Measurements from ENCODE around the gene DARS1.
"Not testable (repeated sequence)": the region's sequence is repeated elsewhere in the genome, so short reads cannot be mapped to it uniquely, and the experiment has no call there.

Gene DARS1

DNA sequence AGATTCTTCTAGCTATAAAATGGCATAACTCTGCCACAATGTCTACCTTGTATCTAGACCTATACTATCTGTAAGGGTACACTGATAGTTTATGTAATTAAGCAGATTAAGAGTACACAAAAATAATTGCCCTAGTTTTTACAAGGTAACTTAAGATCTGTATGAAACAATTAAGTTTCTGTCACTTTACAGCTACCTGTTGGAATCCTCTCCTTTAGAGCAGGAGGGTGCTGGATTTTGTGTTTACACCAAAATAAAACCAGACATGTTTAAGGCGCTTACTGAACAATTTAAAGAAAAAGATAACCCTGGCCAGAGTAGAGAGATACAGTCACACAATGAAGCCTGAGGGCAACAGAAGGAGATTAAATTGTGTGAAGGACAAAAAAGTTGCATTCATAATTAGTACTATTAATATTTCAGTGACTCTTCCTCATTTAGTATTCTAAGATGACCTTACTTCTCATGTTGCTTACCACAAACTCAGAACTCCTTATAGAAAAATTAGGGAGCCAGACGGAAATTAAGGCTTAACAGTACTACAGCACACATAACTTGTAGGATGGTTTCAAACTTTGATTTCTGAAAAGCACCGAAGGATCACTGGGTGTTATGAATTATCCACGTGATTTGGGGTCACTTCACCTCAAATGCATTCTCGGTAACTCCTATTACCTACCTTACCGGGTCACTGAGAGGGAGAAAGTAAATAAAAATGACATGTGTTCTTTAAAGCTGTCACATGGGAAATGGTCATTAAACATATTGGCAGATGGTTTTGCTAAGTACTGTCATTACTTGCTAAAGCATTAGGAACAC is 1.0 kb downstream of the DARS1 start:
- no peak for DNase-seq (ENCODE audit: low spot score)

DNA sequence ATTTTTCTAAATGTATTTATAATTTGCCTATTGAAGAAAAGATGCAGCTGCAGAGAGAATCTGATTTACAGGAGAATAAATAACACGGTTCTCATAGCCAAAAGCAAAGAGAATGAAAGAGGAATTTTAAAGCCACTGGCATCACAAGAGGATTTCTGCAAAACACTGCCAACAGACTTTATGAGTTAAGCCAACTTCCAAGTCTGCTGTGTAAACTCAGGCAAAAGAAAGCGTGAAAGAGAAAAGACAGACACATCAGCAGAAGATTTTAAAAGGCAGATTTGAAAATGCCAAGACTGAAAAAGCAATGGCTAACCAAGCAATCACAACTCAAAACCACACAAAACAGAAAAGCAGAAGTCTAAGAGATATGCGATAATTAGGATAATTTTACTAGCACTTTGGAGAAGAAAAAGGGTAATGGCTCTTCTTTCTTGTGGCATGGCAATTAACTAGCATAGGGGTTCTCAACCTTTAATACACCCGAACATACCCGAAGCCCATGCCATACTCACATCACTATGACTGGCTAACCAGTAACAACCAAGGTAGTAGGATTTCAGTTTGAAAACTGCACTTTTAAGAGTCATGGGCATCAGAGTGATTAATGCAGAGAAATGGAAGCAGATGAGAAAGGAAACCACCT is 4.9 kb downstream of the DARS1 start:
- DNase-seq (ENCODE audit: low spot score) = no peak

DNA sequence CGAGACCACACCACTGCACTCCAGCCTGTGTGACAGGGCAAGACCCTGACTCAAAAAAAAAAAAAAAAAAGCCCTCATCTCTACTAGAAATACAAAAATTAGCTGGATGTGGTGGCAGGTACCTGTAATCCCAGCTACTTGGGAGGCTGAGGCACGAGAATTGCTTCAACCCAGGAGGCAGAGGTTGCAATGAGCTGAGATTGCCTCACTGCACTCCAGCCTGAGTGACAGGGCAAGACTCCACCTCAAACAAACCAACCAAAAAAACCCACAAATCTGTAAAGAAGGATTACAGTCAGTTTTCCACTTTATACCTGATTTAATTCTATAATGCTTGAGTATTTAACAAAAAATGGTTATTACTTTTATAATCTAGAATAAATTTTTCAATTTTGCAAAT is 9.7 kb downstream of the DARS1 start:
- no peak for DNase-seq (ENCODE audit: low spot score)

DNA sequence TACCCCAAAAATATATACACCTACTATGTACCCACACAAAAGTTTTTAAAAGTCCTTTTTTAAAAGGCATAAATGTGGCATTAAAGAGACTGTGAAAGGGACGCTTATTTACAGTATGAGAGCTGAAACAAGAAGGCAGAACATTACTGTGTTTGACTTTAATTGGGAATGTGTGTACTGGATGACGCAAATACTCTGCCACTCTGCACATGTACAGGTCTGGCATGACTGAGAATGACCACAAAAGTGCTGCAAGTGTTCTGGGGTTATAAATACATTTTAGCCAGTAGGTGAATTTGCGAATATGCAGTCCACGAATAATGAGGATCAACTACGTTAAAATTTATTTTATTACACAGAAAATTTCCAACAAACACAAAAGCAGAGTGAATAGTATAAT is 11.4 kb downstream of the DARS1 start:
- DNase-seq (ENCODE audit: low spot score) = no peak

DNA sequence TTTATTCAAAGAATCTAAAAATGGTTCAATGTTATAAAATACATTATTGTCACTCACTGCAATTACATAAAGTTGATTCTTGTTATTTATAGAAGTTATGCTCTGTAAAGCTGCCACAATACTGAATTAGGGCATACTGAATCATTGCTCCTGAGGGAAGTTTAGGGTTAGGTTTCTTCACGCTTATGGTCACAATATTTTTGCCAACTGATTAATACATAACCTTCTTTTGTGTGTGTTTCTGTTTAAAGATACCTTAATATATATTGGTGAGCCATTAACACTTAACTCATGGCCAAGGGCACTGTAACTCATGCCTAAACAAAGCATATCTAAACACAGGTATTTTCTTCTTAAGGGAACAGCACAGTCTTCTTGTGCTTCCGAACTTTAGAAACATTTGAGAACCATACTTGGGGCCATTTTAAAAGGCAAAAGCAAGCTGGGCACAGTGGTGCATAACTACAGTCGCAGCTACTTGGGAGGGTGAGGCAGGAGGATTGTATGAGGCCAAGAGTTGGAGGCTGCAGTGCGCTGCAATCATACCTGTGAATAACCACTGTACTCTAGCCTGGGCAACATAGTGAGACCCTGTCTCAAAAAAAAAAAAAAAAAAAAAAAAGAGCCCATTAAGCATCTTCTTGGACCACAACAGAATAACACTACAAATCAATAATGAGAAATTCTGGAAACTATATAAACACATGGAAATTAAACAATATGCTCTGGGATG is 15.6 kb downstream of the DARS1 start:
- no peak for DNase-seq (ENCODE audit: low spot score)

DNA sequence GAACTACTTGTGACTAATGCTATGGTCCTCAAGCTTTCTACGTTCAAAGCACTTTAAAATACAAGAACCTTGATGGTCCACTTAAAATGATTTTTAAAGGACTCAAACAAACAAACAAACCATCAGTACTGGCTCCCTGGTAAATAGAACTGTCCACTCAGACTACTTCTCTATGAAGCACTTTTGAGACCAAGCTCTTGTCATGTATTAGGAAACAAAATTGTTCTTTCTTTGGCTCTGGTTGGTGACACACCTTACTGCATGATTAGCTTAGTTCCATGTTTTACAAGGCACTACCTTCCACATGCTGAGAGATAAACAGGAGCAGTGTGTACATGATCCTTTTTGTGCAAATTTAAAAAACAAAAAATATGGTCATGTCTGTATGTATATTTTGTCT is 19.7 kb downstream of the DARS1 start:
- DNase-seq (ENCODE audit: low spot score) = no peak

DNA sequence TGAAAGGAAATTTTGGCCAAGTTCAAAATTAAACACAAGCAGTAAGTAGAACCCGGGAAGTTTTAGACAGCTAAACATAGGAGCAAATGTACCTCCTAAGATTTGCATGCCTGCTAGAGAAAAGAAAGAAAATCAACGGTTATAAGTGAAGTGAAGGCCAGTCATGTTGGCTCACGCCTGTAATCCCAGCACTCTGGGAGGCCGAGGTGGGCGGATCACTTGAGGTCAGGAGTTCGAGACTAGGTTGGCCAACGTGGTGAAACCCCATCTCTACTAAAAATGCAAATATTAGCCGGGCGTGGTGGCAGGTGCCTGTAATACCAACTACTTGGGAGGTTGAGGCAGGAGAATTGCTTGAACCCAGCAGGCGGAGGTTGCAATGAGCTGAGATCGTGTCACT is 21.0 kb downstream of the DARS1 start:
- not testable (repeated sequence) for DNase-seq (ENCODE audit: low spot score)

DNA sequence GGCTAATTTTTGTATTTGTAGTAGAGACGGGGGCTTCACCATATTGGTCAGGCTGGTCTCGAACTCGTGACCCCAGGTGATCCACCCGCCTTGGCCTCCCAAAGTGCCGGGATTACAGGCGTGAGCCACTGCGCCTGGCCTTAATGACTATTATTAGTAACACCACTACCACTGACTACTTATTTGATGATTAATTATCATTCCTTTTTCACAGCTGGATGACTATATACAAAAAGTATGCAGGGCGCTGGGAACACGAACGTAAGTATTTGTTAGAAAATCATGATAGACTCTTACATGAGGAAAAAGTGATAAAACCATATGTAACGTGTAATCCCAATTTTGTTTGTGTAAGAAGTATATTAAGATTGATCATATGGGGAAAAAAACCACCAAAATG is 21.6 kb downstream of the DARS1 start:
- no peak for DNase-seq (ENCODE audit: low spot score)

DNA sequence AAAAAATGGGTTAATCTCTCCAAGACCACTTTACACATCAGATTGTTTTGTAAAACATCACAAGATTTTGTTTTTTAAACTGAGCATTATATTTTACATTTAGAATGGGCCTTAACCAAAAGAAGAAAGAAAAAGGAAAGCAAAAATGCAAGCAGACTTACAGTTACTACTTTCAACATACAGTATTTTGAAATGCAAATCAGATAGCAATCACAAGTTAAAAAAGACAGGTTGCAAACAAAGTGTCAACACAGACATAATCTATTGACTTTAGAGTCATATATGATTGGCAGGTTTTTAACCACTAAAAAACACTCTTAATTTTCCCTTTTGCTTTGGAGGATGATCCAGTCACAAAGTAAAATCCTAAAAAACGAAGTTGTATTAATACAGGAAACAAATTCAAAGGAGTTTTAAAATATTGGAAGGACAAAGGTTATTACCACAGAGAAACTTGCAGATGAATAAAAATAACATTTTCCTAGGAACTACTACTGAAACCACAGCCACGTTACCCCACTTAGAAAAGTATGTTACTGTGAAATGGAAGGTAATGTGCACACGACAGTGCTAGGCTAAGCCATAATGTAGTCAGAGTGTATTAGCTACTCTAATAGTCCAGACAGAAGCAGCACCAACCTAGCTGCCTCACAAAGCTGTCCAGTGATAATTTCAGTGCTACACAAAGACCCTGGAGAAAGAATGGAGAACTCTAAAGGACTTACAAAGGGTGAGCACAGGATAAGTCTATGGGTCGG is 22.9 kb downstream of the DARS1 start:
- no peak for DNase-seq (ENCODE audit: low spot score)

DNA sequence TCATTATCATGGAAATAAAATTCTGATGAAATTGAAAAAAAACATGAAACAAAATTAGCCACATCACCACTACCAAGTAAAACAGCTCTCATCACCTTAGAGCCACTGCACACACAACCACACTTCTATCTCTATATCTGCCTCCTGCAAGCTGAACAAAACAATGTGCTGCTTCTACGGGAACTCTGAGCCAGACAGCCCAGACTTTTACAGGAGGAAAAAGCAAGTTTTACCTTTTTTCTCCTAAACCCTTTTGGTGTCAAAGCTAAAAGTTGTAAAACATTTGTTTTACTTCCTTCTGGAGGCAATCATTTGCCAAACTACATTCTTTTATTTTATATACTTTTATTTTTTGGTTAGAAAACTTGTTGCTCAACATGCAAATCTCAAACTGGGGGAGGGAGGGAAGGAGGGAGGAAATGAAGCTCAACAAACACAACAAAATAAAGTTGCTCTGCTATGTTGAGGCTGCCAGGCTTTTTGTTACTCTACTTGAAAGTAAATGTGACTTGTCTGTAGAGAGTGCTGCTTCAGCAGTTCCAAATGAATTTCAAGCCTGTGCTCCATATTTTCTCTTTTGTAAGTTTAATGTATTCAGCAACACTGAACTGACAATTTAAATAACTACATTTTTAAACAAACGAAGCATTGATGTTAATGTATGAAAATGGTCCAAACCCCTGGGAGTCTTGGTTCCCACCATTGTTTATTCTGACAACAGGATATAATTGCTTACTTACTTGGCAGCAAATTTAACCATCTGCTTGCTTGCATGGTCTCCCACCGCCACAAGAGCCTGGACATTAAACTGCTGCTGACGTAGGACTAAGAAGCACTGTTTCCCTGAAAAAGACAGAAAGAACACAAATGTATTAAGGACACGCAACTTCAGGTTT is 24.5 kb downstream of the DARS1 start:
- DNase-seq (ENCODE audit: low spot score) = no peak

DNA sequence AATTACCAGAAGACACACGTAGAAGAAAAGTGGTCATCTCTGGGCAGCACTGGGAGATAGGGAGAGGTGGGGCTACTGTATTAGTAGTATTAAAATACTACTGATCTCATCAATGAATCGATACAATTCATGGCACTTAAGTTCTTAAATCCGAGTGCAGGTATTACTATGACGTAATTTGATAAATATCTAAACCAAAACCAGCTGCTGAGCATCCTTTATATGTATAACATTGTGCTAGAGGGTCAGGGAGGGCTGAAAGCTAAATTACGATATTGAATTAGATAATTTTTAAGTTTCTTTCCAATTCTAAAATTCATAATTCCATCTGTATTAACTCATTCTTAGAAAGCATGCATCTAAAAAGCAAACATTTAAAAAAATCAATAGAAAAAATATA is 25.3 kb downstream of the DARS1 start:
- no peak for DNase-seq (ENCODE audit: low spot score)

DNA sequence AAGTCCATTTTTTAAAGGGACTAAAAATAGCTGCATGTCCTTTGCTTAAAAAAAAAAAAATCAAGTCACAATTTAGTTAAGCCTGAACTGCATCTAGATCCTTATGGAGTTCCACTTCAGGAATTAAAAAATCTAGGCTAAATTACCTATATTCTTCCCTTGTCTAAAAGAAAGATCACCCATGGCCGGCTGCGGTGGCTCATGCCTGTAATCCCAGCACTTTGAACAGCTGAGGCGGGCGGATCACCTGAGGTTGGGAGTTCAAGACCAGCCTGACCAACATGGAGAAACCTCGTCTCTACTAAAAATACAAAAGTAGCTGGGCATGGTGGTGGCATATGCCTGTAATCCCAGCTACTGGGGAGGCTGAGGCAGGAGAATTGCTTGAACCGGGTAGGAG is 26.5 kb downstream of the DARS1 start:
- not testable (repeated sequence) for DNase-seq (ENCODE audit: low spot score)

DNA sequence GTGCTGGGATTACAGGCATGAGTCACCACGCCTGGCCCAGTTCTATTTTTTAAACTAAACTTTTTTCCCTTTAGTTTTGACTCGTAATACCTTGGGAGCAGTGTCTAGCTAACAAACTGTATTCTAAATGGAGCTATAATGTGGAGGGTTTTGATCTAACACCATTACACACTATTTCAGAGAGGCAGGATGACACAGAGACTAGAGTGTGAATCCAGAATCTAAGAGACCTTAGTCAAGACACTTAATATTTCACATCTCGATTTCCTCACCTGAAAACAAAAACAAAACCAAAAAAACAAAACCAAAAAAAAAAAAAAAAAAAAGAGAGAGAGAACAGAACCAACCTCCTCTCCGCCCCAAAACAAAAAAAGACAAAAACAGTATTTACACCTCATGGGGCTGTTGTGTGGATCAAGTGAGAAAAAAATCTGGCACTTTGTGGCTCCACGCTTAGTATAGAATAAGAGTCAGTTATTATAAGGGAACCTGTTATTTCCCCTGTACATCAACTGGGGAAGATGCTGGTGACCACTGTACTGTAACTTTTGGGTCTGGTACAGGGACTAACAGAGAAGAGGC is 31.3 kb downstream of the DARS1 start:
- no peak for DNase-seq (ENCODE audit: low spot score)

DNA sequence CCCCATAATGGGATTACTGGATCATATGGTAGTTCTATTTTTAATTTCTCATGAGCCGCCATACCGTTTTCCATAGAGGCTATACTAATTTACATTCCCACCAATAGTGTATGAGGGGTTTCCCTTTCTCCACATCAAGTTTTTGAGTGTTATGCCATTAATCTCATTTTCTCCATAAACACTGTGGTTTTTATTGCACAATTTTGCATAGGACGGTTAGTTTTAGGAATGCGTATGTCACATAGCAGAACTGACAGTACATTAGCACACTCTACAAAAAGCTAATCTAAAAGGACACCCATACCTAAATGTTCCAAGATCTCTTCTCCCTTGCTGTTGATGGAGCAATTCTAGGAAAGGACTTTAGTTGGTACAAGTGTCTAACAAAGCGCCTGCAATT is 32.5 kb downstream of the DARS1 start:
- DNase-seq (ENCODE audit: low spot score) = no peak

DNA sequence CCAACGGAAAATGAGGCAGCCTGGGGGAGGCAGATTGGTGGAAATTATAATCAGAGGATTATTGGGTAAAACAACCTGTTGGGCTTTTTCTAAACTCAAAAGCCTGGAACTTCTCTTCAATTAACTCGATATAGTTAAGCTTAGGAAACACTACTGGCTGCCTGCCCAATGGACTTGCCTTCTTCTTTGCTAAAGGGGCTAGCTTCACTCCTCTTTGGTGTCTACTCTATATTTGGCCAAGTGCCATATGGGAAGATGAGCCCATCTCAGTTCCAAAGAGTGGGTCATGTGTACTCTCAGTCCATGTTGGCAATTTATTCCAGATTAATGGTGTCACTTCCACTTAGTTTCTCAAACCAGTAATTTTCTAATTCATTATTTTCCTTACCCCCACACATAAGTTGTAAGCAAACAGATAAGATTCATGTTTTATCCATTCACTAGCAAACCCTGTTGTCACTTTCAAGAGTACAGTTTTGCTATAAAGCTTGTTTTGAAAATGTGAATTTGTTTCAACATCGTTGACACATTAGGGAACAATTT is 34.3 kb downstream of the DARS1 start:
- no peak for DNase-seq (ENCODE audit: low spot score)

DNA sequence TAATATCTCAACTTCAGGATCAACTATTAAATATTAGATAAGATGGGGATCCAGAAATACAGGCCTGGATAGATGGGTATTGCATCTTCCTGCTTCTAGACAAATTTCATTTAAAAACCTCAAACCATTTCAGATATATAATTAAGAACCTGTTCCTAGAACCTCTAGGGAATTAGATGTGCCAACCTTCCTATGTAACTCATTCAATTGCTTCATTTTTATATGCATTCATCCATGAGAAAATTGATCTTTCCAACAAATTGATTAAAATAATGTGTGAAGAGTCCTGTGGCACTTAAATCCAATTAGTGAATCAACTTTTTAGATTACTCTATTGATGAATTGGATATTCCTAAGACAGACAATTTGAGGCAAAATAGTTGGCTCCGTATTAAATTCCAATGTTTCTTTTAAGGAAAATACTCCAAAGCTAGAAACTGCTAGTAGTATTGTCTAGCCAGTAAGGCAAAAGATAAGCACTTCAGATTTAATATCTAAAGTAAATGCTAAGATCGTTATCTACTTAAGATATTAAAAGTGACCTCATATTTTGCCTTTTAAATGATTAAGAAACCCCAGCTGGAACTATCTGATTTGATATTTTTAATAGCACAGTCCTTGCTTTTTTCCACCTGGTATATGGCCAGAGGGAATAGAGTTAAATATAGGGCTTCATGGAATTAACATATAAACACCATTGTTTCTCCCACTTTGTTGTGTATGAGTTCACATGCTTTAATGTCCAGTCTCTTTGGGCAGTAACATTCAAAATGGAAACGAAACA is 35.8 kb downstream of the DARS1 start:
- DNase-seq (ENCODE audit: low spot score) = no peak

DNA sequence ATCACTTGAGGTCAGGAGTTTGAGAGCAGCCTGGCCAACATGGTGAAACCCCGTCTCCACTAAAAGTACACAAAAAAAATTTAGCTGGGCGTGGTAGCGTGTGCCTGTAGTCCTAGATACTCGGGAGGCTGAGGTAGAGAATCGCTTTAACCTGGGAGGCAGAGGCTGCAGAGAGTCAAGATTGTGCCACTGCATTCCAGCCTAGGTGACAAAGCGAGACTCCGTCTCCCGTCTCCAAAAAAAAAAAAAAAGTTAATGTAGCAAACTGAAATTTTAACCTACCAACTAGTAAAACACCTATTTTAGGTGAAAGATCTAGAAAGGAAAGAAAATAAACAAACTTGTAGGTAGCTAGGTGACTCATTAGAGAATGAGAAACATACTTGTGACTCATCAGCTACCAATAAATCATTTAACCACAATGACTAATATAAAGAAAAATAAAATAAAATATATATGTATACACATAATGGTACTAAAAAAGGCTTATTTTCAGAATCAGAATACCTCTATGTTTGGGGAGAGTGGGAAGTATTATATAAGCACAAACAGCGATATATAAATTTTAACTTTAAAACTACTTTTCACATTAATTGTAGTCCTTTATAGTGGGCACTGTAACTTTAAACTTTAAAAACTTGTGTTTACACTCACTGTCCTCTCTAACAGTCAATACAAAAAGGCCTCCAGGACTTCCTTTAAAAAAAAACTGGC is 36.6 kb downstream of the DARS1 start:
- DNase-seq (ENCODE audit: low spot score) = peak; percentile 41

DNA sequence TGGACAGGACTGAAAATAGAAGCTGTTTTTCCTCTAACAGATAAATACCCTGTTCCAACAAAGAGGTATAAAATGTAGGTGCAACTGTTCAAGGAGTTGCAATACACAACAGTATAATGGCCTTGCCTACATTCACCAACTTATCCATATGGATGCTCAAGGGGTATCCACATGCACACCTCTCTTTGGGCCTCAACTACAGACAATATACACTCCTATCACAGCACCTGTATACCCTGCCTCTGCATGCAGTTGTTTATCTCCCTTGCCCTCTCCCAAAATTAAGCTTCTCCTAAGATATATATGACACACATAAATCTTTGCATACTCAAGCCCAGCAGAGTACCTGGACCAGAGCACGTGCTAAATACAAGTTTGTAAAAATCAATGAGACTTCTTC is 37.3 kb downstream of the DARS1 start:
- no peak for DNase-seq (ENCODE audit: low spot score)

DNA sequence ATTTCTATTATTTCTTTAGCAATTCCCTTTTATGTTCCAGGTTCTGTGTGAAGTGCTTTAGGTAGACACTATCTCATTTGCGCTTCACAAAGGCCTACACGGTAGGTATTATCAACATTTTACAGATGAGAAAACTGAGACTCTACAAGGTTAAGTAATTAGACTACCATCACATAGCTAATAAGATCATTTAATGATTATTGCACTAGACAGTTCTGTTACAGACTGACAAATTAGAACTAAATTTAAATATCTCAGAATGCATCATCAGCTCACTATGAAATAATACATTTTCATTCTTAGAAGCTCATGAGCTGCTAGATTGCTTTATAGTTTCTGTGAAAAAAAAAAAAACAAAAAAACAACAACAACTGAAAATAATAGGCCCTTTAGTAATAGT is 37.9 kb downstream of the DARS1 start:
- no peak for DNase-seq (ENCODE audit: low spot score)

Measured in AG08395 (cell line).